ENCODE data around the gene PTPN7. TPM values are rescaled to one million over a fixed set of nuclear protein-coding genes. Genes with fewer than 3 reads are reported as not detected.

Gene PTPN7
- total RNA-seq, 1 experiment from 2014 or later = not detected

GRCh38 chr1:202105571-202106339 lies 54.6 kb downstream of the PTPN7 start:
- DNase-seq (ENCODE audit: unreplicated experiment) = peak; percentile 76
- POLR2A ChIA-PET = interaction anchor here (0.6 to 1.7 kb wide), 10 partner anchors 11 to 223 kb away, joined by 3 to 5 read pairs (median 3); no protein-coding TSS in a partner anchor
- Mint-ChIP-seq H3K4me3 (ENCODE audit: unreplicated experiment) (no peak overlapping the region), H3K4me1 (ENCODE audit: insufficient read depth, unreplicated experiment) (peaks cover 41% of the 10 kb centered on the region), H3K27me3 (ENCODE audit: insufficient read depth, unreplicated experiment) (no peaks in the 10 kb centered on the region), H3K27ac (ENCODE audit: low read depth, unreplicated experiment) (peak overlapping the region; percentile 2), H3K9me3 (ENCODE audit: unreplicated experiment) (no peaks in the 10 kb centered on the region), H3K36me3 (ENCODE audit: insufficient read depth, unreplicated experiment) (no peaks in the 10 kb centered on the region)
- no TSS peak for BruUV-seq (replicated peaks)
- intact Hi-C loops (cut with micrococcal nuclease) = no loop called here
- CTCF ChIA-PET = interaction anchor here (0.6 to 4.7 kb wide), 15 partner anchors 10 to 266 kb away, joined by 3 to 49 read pairs (median 3); no protein-coding TSS in a partner anchor
- TF ChIP-seq CTCF (IDR thresholded peaks at IDR 0.05; ENCODE audit: unreplicated experiment) = no peak

GRCh38 chr1:202104073-202104472 lies 56.3 kb downstream of the PTPN7 start:
- Mint-ChIP-seq H3K27ac (ENCODE audit: low read depth, unreplicated experiment) (no peak overlapping the region), H3K9me3 (ENCODE audit: unreplicated experiment) (no peaks in the 10 kb centered on the region), H3K4me1 (ENCODE audit: insufficient read depth, unreplicated experiment) (peaks cover 39% of the 10 kb centered on the region), H3K4me3 (ENCODE audit: unreplicated experiment) (no peak overlapping the region), H3K36me3 (ENCODE audit: insufficient read depth, unreplicated experiment) (no peaks in the 10 kb centered on the region), H3K27me3 (ENCODE audit: insufficient read depth, unreplicated experiment) (no peaks in the 10 kb centered on the region)
- no TSS peak for BruUV-seq (replicated peaks)
- DNase-seq (ENCODE audit: unreplicated experiment) = no peak
- ChIA-PET CTCF (interaction anchor here (0.6 to 1.5 kb wide), 3 partner anchors 15 to 241 kb away, joined by 4 to 6 read pairs (median 4); partner anchors contain the start of gene ELF3), POLR2A (interaction anchor here (0.6 kb wide), 1 partner anchor 232 kb away, joined by 3 read pairs; no protein-coding TSS in a partner anchor)
- intact Hi-C loops (cut with micrococcal nuclease) = no loop called here
- no peak for TF ChIP-seq CTCF (IDR thresholded peaks at IDR 0.05; ENCODE audit: unreplicated experiment)

- H3K27ac Mint-ChIP-seq (ENCODE audit: low read depth, unreplicated experiment) = no peak overlapping the region
Measured at GRCh38 chr1:202101184-202101583, 59.2 kb downstream of the PTPN7 start.

More at GRCh38 chr1:202101184-202101583, 59.2 kb downstream of the PTPN7 start:
- TF ChIP-seq CTCF (IDR thresholded peaks at IDR 0.05; ENCODE audit: unreplicated experiment) = no peak
- no peaks in the 10 kb centered on the region for H3K27me3 Mint-ChIP-seq (ENCODE audit: insufficient read depth, unreplicated experiment)
- intact Hi-C loops (cut with micrococcal nuclease) = no loop called here
- CTCF ChIA-PET = interaction anchor here (0.6 to 2.4 kb wide), 7 partner anchors 18 to 1494 kb away, joined by 3 to 12 read pairs (median 4); partner anchors contain the start of gene ELF3
- peaks cover 11% of the 10 kb centered on the region for H3K4me1 Mint-ChIP-seq (ENCODE audit: insufficient read depth, unreplicated experiment)
- H3K4me3 Mint-ChIP-seq (ENCODE audit: unreplicated experiment) = no peak overlapping the region
- BruUV-seq (replicated peaks) = no TSS peak
- POLR2A ChIA-PET = interaction anchor here (0.6 to 1.6 kb wide), 4 partner anchors 11 to 52 kb away, joined by 3 to 4 read pairs (median 4); no protein-coding TSS in a partner anchor
- no peak for DNase-seq (ENCODE audit: unreplicated experiment)
- no peaks in the 10 kb centered on the region for H3K36me3 Mint-ChIP-seq (ENCODE audit: insufficient read depth, unreplicated experiment)
- H3K9me3 Mint-ChIP-seq (ENCODE audit: unreplicated experiment) = no peaks in the 10 kb centered on the region

Other genes starting within 250 kb of the PTPN7 start
- gene LMOD1, start 214.1 kb downstream of the PTPN7 start, total RNA-seq (2022) = not detected in 2 replicates
- gene TIMM17A, start 205.1 kb downstream of the PTPN7 start, total RNA-seq (2022) = 157 and 171 TPM in 2 replicates
- gene RNPEP, start 178.0 kb downstream of the PTPN7 start, total RNA-seq (2022) = 147 and 155 TPM in 2 replicates
- gene ELF3, start 150.0 kb downstream of the PTPN7 start, total RNA-seq (2022) = 0.10 and 0.33 TPM in 2 replicates
- gene GPR37L1, start 37.7 kb downstream of the PTPN7 start, total RNA-seq (2022) = not detected in 2 replicates
- 94.8 and 126 TPM in 2 replicates for gene ARL8A, start 15.9 kb downstream of the PTPN7 start, total RNA-seq (2022)
- 0.32 and 0.56 TPM in 2 replicates for gene LGR6, start 33.2 kb upstream of the PTPN7 start, total RNA-seq (2022)
- 29.1 and 31.9 TPM in 2 replicates for gene UBE2T, start 181.3 kb upstream of the PTPN7 start, total RNA-seq (2022)
- gene PPP1R12B, start 188.1 kb upstream of the PTPN7 start, total RNA-seq (2022) = 31.1 and 33.8 TPM in 2 replicates

Data from MCF 10A (cell line).